HG02973 (cell line): ENCODE measurements around the gene MAP3K9.
"Not testable (repeated sequence)": the region's sequence is repeated elsewhere in the genome, so short reads cannot be mapped to it uniquely, and the experiment has no call there.

Source experiments
- ATAC-seq: cut with Tn5 transposase; IDR thresholded peaks from one replicate; pipeline ENCODE4 v1.9.1; 2021; ENCODE audit warnings: moderate library complexity; ENCODE audit not compliant: unreplicated experiment

MAP3K9 gene

DNA sequence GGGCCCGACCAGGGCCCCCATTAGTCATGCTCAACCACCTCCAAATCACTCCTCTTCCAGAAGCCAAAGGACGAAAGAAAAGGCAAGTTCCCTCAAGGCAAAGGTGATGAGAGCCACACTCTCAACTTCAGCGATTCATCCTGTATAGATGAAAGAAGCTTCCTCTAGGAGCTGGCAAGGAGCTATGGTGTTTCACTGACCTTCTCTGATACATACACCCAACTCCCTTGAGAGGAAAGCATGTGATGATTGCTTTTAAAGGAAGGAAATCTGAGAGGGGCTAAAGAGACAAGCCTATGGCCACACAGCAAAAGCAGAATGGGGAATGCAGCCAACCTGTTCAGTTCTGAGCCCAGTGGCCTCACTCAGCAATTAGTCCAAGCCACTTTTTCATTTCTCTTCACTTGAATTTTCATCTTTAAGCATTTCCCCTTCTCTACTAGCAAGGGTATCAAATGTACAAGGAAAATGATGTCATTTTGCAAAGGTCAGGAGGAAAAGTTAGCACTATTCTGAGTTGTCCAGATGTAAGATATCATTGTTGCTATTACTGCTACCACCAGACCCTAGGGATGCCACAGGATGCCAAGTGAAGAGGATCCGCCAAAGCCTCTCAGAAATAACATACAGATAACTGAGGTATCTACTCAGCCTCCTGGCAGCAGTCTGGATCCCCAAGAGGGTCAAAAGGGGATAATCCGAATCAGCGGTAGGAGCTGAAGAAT lies 82.5 kb downstream of the MAP3K9 start:
- ATAC-seq: no peak

DNA sequence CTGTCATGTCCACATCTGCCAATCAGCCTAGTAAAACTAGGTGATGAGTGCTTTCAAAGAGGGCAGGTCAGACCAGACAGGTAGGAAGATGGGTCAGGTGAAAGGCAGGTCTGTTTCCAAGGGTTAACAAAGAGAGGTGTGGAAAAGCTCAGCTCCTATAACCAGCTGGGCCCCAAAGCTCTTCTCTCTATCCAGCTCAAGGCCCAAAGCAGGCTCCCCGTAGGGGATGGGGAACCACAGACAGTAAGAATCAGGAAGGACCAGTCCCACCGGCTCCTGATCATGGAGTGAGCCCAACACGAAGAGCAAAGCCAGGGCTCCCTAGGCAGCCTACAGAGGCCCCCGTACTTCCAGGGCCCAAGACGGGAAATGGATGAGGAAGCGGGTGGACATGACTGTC lies 84.4 kb downstream of the MAP3K9 start:
- ATAC-seq: no peak

DNA sequence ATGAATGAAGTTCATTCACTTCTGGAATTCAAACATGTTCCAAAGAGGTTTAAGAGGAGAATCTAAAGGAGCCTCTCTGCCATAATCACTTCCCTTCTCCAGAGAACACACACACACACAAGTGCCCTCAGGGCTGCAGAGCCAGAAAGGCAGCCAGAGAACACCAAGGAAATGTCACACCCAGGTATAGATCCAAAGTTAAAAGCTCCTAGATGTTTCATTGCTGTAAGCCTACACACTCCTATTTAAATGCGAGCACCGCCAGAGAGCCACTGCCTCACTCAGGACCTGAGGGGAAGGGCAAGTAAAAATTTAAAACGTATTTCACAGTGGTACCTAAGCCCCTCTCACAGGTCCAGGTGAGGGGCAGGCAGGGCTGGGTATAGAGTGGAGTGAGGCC lies 85.2 kb downstream of the MAP3K9 start:
- ATAC-seq: no peak

DNA sequence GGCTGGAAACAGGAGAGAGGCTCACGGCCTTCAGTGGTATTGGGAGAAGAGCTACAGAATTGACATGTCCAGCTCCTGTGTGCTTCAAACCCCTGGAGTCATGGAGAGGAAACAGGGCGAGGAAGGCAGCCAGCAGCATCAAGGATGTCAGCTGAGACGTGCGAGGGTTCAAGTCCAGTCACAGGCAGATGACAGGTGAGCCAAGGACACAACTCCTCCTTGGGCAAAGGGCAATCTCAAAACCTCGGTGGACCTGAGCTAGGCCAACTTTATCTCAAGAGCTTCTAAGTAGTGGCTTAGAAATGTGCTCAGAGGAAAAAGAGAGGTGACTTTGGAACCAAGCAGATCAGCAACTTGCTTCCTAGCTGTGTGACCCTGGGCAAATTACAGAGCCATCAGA lies 86.0 kb downstream of the MAP3K9 start:
- no peak for ATAC-seq

DNA sequence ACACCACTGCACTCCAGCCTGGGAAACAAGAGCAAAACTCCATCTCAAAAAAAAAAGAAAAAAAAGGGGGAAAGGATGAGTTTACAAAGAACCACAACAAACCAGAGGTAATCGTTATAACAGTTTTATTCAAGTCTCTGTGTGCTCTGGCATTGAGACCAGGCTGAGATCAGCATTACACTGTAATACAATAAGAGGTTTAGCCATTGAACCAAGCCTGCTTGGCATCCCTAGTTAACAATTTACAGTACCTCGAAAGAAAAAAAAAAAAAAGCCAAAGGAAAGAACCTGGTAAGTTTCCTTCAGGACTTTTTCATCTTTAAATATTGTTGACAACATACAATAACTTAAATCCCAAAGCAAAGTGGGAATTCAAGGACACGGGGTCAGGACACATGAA lies 86.9 kb downstream of the MAP3K9 start:
- no peak for ATAC-seq

DNA sequence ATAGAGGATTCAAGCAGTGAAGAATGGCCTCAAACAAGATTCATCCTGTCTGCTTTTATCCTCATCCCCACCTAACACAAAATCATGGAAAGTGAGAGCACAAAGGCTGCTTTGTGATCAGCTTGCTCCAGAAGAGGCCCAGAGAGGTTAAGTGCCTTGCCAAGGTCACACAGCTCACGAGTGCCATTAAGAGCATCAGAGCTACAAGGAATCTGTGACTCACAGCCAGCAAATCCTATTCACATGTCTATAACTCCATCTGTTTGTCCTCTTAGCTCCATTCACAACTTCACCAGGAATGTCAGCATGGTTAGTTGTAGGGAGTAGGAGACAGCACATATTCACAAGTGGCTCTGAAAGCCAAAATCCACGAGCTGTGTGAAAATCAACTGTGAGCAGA lies 87.8 kb downstream of the MAP3K9 start:
- ATAC-seq: no peak

DNA sequence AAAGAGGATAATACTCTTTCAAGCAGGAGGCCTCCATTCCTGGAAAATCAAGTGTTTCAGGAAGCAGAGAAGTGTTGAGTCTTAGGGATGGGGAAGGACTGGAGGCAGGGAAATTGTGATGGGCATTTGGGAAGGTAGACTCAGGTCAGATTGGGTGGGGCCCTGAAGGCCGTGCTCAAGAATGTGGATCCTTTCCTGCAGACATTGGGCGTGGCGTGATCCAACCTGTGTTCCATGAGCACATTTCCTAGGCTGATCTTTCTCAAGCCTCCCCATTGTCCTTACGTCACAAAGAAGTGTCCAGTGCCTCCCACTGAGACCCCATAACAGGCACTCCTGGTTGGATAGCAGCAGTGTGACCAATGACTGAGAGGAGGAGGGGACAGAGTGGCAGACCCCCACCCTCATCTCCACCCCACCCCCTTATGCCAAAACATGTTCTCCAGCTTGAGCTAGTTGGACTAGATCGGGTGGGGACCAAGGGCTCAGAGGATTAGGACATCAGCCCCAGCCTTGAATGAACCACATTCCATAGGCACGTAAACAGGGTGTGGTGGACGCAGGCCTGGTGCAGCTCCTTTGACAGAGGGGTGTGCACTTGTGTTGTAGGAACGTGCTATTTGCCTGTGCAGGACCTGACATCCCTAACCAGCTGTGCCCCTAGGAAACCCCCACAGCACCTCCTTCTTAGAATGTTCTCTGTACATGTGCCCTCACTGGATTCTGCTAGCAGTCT lies 90.8 kb downstream of the MAP3K9 start:
- no peak for ATAC-seq

DNA sequence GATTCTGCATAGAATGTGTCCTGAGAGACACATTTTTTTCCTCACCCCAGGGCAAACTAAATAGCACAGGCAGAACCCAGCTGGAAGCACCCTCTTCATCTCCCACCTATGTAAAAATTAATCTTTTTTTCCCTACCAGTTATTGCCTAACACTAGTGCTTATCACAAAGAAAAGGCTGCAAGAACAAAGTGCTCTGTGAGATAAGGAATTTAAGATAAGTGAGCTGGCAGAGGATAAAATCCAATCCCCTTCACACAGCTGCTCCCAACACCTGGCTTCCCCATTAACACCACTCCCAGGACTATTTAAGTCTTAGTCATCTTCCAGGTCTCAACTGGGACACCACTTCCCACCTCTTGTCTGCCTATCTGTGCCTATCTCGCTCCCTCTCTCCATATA lies 92.4 kb downstream of the MAP3K9 start:
- ATAC-seq: no peak

DNA sequence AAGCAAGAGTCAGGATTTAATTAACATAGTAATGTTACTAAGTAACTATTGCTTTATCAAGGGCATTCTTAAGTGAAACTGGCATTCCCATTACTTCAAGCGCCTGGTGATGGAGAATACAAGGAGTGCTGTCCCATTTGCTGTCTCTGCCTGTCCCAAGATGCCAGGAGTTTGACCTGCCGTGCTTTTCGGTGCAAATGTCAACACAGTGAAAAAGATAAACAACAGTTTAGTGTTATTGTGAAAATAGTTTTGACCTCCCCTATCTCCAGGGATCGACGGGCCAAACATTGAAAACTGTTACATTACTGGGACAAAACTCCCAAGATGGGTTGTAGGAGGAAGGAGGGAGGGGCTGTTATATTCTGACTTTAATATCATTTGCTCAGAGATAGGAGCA lies 92.8 kb downstream of the MAP3K9 start:
- no peak for ATAC-seq

DNA sequence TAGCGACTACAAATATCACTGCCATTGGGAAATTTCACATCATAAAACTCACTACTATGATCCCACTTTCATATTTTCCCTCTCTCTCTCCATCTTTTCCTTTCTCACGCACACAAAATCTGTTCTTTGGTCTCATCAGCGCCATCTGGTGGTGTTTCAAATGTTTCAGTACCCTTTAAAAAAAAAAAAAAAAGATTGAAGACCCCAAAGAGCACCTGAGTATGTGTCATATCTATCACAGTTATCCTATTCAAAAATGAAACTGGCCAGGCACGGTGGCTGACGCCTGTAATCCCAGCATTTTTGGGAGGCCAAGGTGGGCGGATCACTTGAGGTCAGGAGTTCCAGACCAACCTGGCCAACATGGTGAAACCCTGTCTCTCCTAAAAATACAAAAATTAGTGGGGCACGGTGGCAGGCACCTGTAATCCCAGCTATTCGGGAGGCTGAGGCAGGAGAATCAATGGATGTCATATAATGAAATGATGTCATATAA lies 95.2 kb downstream of the MAP3K9 start:
- no peak for ATAC-seq

DNA sequence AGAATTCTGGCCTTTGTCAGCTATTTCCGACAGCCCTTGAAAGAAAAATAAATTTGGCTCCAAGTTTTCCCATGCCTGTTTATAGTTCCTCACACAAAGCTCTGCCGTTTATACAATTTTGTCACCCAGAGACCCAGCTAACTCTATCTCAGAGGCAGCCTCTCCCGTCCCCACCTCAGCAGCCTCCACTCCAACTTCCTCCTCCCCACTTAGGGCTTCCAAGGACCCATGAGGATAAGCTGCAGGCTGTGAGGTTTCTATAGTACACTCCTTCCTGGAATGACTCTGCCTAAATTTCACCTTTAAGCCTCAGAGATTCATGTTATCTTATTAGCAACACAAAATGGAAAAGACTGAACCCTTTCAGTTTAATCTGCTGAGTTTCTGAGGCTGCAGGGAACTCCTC lies 95.8 kb downstream of the MAP3K9 start:
- no peak for ATAC-seq

DNA sequence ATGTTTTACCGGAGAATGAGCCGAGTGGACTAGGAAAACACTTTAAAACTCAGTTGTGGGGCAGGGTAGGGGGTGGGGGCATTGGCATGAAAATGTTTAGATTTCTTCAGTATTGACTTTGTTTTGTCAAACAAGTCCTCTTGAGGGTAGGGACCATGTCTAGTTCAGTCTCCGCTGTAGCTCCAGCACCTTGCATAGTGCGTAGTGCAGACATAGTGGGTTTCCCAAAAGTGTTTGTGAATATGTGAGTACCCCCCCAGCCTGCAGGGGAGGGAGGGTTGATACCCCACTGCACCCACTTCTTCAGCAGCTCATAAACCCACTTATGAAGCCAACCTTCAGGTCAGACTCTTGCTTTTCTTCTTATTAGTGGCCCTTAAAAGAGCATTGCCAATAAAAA lies 96.2 kb downstream of the MAP3K9 start:
- no peak for ATAC-seq

DNA sequence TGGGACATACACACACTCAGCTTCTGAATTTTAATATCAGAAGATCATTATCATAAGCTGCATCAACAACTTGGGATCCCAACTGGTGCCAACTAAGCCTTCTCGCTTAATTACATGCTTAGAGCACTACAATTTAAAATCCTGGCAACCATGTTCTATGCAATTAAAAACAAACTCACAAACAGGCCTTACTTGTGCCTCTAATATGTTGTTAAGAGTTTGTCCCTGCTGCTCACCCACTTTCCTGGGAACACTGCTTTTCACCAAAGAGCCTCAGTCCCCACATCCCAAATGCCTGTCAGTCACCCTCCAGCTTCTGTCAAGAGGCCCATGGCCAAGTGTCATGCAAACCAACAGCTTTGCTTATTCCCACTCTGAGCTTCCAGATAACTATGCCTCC lies 97.9 kb downstream of the MAP3K9 start:
- no peak for ATAC-seq

DNA sequence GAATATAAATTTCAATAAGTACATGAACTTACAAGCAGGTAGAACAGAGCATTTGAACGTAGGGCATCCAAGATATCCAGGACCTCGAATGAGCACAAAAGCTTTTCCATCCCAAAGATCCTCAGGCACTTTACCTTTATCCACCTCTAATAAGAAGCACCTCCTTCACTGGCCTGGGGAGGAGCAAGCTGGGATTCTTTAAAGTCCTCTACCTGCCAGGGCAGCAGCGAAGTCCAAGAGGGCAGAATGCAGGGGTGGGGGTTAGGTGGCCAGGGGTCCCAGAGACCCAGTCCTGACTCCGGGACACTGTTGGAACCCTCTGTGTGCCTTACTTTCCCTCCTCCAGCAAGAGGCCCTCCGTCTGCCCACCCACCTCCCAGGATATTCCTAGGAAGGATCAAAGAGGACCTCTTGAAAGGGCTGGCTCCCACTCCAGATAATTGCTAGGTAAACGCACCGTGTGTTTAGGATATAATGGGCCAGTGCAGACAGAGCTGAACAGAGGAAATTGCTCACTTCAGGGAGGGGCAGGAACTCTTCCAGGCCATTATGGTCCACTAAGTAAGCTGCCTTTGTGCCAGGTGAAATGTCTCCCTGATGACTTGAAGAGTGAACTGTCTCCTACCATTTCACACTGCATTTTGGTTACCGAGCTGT lies 99.5 kb downstream of the MAP3K9 start:
- no peak for ATAC-seq

DNA sequence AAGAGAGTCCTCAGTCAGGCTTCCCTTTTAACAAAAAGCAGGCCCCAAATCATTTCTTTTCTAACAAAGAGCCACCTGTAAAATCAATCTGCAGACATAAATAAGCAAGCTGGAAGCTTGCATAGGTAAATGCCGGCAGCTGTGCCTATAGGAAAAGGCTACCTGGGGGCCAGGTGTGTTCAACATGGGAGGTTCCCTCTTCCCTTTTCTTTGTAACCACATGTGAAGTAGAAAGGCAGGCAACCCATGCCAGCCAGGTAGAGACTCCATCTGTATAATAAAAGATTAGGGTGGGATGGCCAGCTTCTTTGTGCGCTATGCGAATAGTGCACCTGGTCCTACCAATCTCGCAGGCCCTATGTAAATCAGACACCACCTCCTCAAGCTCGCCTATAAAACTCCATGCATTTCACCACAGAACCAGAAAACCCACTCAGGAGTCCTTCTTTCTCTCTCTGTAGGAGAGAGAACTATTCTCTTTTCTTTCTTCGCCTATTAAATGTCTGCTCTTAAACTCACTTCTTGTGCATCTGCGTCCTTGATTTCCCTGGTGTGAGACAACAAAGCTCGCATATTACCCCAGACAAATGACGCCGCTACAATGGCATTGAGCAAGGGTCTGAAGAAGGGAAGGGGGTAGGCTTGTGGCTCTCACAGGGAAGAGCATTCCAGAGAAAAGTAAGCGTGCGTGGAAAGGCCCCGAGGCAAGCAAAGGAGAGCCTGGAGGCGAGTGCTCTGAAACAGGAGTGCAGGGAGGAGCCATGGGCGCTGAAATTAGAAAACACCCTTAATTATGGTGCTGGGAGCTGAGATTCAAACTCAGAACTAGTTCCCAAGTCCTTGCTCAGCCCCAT lies 100.4 kb downstream of the MAP3K9 start:
- no peak for ATAC-seq

DNA sequence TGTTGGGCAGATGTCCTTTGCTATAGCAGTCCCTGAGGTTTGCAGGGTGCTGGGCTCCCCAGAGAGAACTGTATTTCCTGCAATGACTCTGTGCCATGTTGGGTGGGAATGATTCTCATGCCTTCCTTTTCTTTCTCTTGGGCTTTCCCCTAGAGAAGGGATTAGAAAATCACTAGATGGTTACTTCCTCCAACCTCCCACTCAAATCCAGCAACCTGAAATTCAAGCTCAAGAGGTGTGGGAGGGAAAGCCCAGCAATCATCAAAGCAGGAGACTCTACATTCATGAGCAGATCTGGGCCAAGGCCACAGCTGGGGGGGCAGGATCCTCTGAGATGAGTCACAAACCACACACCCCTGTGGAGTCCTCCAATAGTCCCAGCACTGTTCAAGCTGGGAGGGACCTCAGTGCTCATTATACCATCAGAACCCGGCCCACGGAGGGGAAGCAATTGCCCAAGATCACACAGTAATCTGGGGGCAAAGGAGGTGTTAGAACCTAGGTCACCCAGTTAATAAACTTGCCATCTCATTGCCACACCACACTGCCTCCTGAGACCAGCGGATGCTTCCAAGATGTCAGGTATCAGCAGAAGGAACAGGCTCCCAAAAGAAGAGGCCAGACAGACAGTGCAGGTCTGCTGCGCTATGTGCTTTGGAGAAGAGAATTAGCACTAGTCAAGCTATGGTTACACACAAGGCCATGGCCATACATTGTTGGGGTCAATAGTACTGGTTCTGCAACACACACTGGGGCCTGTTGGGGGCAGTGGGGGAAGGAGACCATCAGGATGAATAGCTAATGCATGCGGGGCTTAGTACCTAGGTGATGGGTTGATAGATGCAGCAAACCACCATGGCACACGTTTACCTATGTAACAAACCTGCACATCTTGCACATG lies 101.9 kb downstream of the MAP3K9 start:
- ATAC-seq: peak; percentile 76

DNA sequence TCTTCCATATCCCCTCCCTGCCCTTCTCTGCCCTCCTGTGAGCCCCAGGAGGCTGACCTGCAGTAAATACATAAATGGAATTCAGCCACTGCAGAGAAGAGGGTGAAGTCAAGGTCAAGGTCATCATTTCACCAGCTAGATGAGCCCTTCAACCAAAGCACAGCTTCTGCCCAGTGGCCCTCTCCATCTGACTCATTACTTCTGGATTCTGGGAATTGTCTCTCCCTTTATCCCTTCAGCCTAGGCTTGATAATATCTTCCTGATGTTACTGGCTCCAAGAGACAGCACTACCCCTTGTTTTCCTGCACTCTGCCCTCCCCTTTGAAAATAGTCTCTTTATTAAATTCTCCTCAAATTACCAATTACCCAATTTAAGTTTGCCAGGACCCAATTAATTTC lies 103.1 kb downstream of the MAP3K9 start:
- ATAC-seq: no peak

DNA sequence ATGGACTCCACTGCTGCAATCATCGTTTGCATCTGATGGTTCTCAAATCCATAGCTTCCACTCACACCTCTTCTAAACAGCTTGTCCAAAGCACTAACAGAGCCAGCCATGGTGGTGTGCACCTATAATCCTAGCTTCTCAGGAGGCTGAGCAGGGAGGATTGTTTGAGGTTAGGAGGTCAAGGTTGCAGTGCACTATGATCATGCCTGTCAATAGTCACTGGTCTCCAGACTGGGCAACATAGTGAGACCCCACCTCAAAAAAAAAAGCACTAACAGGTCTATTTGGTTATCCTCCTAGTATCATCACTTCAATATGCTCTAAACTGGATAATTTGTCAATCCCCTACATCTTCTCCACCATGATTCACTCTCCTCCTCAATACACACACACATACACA lies 104.4 kb downstream of the MAP3K9 start:
- no peak for ATAC-seq

DNA sequence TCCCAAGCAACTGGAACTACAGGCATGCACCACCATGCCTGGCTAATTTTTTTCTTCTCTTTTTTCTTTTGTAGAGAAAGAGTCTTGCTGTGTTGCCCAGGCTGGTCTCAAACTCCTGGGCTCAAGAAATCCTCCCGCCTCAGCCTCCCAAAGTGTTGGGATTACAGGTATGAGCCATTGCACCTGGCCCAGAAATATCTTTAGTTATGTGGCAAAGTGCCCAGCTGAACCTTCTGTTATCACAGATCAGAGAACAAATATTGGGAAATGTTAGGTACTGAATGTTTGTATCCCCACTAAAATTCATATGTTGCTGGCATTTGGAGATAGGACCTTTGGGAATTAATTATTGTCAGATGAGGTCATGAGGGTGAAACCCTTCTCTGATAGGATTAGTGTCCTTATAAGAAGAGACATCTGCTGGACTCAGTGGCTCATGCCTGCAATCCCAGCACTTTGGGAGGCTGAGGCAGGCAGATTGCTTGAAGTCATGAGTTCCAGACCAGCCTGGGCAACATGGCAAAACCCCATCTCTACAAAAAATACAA lies 105.6 kb downstream of the MAP3K9 start:
- ATAC-seq: not testable (repeated sequence)

DNA sequence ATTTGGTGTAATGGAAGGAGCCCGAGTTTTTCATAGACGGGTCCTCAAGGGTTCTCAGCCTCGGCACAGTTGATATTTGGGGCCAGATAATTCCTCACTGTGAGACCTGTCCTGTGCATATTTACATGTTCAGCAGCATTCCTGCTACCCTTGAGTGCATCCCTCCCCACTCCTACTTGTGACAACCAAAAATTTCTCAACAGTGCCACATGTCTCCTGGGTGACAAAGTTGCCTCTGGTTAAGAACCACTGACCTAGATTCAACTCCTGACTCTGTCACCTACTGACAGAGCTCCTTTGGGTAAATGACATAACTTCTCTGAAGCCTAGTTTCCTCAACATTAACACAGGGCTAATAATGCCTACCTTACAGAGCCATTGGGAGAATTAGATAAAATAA lies 107.2 kb downstream of the MAP3K9 start:
- no peak for ATAC-seq
